ENCODE results near the gene SLC7A1. TPM values are rescaled to one million over a fixed set of nuclear protein-coding genes. Genes with fewer than 3 reads are reported as not detected.

The SLC7A1 gene
- total and polyA plus RNA-seq, 10 donors, result 2.2 to 53.8 (median 20.6) TPM

DNA sequence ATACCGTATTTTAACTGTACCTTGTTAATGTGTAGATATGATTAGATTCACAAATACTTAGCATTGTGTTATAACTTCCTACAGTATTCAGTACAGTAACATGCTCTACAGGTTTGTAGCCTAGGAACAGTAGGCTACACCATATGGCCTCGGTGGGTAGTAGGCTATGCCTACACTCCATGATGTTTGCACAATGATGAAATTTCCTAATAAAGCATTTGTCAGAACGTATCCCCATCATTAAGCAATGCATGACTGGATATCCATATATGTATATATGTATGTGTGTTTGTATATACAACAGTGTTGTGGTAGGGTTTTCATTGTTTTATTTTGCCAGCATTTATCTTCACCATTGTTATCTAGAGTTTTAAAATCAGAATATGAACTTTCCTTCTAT, 119.4 kb downstream of the SLC7A1 start:
- WGBS, 5 donors, result 68 to 89% (median 78%) methylated on average over 3 of the region's 3 CpGs
- intact Hi-C loops (cut with DNase I; ENCODE audit: low total_unique reads), result no loop called here

DNA sequence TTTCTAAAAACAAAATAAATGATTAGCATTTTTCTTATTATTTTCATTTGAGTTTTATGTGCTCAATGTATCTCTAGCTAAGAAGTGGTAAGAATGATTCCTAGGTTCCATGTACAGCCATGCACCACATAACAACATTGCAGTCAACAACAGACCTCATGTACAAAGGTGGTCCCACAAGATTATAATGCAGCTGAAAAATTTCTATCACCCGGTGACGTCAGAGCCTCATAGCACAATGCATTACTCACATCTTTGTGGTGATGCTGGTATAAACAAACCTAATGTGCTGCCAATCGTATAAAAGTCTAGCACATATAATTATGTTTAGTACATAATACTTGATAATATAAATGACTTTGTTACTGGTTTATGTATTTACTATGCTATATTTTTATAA, 120.5 kb downstream of the SLC7A1 start:
- no peak for DNase-seq
- H3K9me3 ChIP-seq, result no peaks in the 10 kb centered on the region
- H3K4me3 ChIP-seq, result no peak overlapping the region
- intact Hi-C loops (cut with DNase I; ENCODE audit: low total_unique reads), result no loop called here
- no peaks in the 10 kb centered on the region for H3K27me3 ChIP-seq (replicated peaks in 1 of 7)
- no peaks in the 10 kb centered on the region for H3K36me3 ChIP-seq
- peaks cover 0 to 7% (median 0%) of the 10 kb centered on the region in 6 donors for H3K4me1 ChIP-seq
- TF ChIP-seq POLR2A (IDR thresholded peaks at IDR 0.05) (no peak), POLR2AphosphoS5 (IDR thresholded peaks at IDR 0.05) (no peak), CTCF (IDR thresholded peaks at IDR 0.05 in 8 of 11, conservative IDR thresholded peaks at IDR 0.05 in 3 of 11) (no peak)
- no peak overlapping the region for H3K27ac ChIP-seq
- WGBS, 5 donors, result 77 to 94% (median 92%) methylated on average over 3 of the region's 3 CpGs

More for the DNA sequence above, 119.4 kb downstream of the SLC7A1 start:
- Histone ChIP-seq H3K4me3 (no peak overlapping the region), H3K4me1 (peaks cover 0 to 7% (median 0%) of the 10 kb centered on the region in 6 donors), H3K36me3 (no peaks in the 10 kb centered on the region), H3K27me3 (replicated peaks in 1 of 7) (no peaks in the 10 kb centered on the region), H3K27ac (no peak overlapping the region), H3K9me3 (no peaks in the 10 kb centered on the region)
- no peak for DNase-seq
- no peak for TF ChIP-seq CTCF (IDR thresholded peaks at IDR 0.05 in 8 of 11, conservative IDR thresholded peaks at IDR 0.05 in 3 of 11)
- TF ChIP-seq POLR2A (IDR thresholded peaks at IDR 0.05), result no peak

DNA sequence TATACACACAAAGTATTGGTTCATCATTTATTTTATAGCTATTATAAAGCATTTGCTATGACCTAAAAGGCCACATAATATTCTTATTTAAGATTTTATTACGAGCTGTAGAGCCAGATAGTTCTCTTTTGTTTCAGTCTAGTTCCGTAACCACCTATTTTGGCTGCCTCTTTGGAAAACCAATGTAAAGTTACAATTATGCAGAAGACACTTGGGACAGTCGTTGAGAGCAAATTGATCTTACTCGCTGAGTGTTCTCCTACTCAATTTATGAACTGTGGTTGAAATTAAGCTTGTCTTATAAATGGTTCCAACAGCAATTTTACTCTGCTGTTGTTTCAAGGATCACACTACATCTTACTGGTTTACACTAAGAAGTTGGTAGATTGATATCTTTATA, 122.3 kb downstream of the SLC7A1 start:
- Histone ChIP-seq H3K27me3 (replicated peaks in 1 of 7) (no peaks in the 10 kb centered on the region), H3K36me3 (no peaks in the 10 kb centered on the region), H3K4me1 (peaks cover 0 to 7% (median 0%) of the 10 kb centered on the region in 6 donors), H3K9me3 (no peaks in the 10 kb centered on the region), H3K4me3 (no peak overlapping the region), H3K27ac (no peak overlapping the region)
- TF ChIP-seq CTCF (IDR thresholded peaks at IDR 0.05 in 8 of 11, conservative IDR thresholded peaks at IDR 0.05 in 3 of 11), result no peak
- no peak for TF ChIP-seq POLR2A (IDR thresholded peaks at IDR 0.05)
- no peak for TF ChIP-seq POLR2AphosphoS5 (IDR thresholded peaks at IDR 0.05)
- intact Hi-C loops (cut with DNase I; ENCODE audit: low total_unique reads), result no loop called here
- no peak for DNase-seq
- WGBS, 5 donors, result 84 to 92% (median 86%) methylated on average over 4 of the region's 4 CpGs

GRCh38 chr13:29472332-29472961, 123.0 kb downstream of the SLC7A1 start:
- peaks cover 0 to 12% (median 3%) of the 10 kb centered on the region in 6 donors for H3K4me1 ChIP-seq
- intact Hi-C loops (cut with DNase I; ENCODE audit: low total_unique reads), result no loop called here
- DNase-seq, result no peak
- no peaks in the 10 kb centered on the region for H3K27me3 ChIP-seq (replicated peaks in 1 of 7)
- no peak overlapping the region for H3K4me3 ChIP-seq
- 40 to 55% (median 43%) methylated on average over 6 of the region's 6 CpGs for WGBS, 5 donors
- TF ChIP-seq POLR2A (IDR thresholded peaks at IDR 0.05), result no peak
- peak; percentile 33 to 81 (median 73) for TF ChIP-seq CTCF (IDR thresholded peaks at IDR 0.05 in 8 of 11, conservative IDR thresholded peaks at IDR 0.05 in 3 of 11)
- H3K36me3 ChIP-seq, result no peaks in the 10 kb centered on the region
- no peak overlapping the region for H3K27ac ChIP-seq
- no peaks in the 10 kb centered on the region for H3K9me3 ChIP-seq

Measured in spleen (tissue), 11 donors.